WI38 (cell line): ENCODE data around the gene GPX2.

Experiments
- H3K4me3 ChIP-seq: 2 replicates; pipeline ENCODE4 v1.5.1; 2011; ENCODE audit warnings: low read depth, mild to moderate bottlenecking, control low read depth, low read length
- TF ChIP-seq, protein P1 (sequence below): IDR thresholded peaks from 2 replicates; pipeline ENCODE4 v1.5.1; 2012; ENCODE audit warnings: low read depth, mild to moderate bottlenecking, control low read depth, low read length

Gene GPX2

DNA sequence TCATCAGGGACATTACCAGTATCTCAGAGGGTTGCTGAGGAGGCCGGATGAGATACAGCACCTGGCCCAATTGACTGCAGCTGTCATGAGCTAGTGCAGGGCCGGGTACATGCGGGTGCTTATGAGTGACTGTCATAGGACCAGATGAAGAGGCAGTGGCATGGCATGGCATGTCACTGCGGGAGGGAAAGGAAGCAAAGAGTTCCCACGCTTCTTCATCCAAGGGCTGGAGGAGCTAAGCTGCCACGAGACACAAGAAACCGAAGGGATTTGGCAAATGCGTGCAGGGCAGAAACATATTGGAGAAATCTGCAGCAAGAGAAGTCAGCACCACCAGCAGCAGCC is 10.7 kb upstream of the GPX2 start:
- no peak overlapping the region for H3K4me3 ChIP-seq
- TF ChIP-seq, protein P1, sequence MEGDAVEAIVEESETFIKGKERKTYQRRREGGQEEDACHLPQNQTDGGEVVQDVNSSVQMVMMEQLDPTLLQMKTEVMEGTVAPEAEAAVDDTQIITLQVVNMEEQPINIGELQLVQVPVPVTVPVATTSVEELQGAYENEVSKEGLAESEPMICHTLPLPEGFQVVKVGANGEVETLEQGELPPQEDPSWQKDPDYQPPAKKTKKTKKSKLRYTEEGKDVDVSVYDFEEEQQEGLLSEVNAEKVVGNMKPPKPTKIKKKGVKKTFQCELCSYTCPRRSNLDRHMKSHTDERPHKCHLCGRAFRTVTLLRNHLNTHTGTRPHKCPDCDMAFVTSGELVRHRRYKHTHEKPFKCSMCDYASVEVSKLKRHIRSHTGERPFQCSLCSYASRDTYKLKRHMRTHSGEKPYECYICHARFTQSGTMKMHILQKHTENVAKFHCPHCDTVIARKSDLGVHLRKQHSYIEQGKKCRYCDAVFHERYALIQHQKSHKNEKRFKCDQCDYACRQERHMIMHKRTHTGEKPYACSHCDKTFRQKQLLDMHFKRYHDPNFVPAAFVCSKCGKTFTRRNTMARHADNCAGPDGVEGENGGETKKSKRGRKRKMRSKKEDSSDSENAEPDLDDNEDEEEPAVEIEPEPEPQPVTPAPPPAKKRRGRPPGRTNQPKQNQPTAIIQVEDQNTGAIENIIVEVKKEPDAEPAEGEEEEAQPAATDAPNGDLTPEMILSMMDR: no peak

DNA sequence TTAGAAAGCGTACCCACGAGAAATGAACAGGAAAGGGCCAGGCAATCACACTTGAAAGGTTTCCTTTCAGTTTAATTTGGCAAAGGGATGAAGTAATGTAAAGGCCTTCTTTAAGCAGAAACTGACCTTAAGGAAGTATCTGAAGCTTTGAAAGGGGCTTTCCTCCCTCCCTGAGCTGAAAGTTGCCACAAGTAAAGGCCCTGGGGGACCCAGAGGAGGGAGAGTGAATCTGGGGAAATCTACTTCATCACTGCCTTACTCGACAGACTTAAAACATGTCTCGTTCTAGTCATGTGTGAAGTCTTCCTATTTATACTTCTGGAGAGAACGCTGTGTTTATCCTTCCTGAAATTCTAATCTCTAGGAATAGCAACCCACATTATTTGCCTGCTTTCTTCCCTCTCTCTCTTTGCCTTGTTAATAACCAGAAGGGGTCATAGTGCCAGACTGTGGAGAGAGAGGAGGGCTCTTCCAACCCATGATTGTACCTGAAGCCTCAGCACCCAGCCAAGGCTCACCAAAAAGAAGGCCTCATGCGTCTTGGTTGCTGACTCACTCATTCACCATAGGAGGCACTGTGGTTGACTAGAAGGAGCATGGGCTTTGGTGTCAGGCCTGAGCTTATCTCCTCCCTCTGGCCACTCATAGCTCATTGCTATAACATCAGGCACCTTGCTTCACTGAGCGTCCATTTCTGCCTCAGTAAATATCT is 10.2 kb upstream of the GPX2 start:
- H3K4me3 ChIP-seq: no peak overlapping the region
- TF ChIP-seq, protein P1: no peak

DNA sequence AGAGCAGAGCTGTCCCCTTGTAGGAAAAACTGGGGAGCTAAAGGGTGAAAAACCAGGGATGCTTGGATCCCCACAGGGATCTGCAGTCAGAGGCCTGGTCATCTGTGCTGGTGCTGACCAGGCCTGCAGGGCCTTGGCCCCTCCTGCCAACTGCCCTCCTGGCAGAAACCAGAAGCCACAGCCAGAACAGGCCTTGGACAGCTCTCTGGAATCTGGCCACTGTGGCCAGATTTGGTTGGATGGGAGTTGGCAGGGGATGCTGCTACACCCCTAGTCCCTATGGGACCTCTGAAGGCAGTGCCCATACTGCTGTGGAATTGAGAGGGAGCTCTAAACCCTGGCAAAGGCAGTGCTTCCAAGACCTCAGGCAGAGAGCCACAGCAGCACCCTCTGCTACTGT is 9.2 kb upstream of the GPX2 start:
- H3K4me3 ChIP-seq: no peak overlapping the region
- TF ChIP-seq, protein P1: no peak

DNA sequence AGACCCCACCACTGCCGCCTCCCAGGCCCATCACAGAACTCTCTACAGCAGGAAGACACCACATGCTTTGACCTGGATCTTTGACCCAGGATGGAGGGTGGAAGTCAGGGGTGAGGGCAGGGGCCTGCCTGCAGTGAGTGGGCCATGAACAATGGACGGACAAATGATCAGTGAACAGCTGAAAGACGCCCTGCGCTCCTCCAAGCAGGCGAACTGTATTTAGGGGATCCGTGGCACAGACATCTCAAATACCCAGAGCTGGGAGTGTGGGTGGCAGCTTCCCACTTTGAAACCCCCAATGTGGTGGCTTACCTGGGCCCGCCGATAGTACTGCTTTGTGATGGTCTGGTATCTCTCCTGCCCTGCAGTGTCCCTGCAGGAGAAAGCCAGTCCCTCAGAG is 8.7 kb upstream of the GPX2 start:
- TF ChIP-seq, protein P1: no peak

DNA sequence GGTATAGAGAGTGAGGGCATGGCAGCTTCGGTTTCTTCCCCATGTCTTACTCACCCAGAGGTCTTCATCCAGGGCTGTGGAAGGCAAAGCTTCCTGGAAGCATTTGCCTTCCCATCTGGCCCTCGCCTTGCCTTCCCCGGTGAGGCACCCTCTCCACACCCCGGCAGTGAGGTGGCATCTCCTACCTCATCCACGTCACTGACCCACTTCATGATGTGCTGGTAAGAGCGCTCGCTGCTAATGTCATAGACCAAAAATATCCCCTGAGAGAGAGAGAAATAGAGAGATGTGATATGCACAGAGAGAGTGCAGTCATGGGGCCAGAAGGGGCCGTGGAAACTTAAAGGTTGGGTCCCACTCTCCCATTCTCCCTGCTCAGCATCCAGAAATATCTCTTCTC is 8.3 kb upstream of the GPX2 start:
- H3K4me3 ChIP-seq: no peak overlapping the region
- TF ChIP-seq, protein P1: no peak

More for the DNA sequence above, 8.7 kb upstream of the GPX2 start:
- no peak overlapping the region for H3K4me3 ChIP-seq

DNA sequence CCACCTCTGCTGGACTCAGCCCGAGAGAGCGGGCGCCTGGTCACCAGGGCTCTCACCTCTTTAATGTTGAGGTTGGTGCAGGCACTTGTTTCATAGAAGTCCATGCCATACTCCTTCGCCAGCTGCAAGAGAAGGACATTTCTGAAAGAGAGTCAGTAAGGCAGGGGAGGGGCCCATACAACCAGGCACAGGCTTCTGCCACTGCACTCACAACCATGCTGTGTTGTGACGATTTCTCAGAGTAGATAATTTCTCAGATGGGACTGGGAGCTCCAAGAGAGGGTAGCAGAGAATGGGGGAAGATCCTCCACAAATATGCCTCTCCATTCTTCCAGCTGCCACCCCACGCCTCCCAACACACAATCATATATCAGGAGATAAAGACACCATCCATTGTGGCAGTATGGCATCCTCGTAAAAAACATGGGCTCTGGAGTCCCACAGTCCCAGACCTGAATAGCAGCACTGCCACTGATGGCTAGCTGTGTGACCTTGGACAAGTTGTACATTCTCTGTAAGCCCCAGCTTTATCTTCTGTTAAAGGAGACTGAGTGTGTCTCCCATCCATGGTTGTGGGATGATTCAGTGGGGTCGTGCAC is 6.2 kb upstream of the GPX2 start:
- TF ChIP-seq, protein P1: no peak
- H3K4me3 ChIP-seq: no peak overlapping the region

DNA sequence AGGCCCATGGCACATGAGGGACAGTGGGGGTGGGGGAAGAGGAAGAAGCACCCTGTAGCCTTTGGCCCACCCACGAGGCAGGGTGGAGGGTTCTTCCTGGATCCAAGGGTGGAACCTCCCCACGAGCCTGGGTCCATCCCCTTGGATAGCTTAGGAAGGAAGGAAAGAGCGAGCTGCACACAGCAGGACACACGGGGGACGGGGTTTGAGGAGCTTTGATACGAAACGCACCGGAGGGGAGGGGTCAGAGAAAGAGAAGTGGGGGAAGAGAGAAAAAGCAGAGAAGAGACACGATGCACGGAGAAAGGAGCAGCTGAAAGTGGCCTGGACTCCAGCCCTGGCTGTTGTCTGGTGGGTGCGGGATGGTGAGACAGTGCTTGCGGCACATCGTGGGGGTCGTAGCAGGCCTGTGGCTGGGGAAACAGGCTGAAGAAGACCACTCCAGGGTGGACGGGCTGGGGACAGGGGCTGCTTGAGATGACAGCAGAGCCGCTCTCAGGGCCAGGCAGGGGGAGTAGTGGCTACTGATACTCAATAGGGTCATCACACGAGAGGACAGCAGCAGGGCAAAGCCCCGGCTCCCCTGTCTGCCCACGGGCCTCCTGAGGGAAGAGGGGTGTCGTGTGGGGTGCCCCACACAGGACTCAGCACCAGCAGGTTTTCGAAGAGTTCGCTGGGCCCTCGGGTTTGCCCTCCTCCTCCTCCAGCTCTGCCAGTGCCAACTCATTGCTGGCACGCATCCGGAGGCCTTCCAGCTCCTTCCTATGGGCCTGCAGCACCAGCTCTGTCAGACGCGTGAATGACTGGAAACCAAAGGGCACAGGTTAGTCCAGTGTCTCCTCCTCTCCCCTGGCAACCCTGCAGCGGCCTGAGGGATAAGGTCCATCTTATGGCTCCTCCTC is 5.4 kb upstream of the GPX2 start:
- TF ChIP-seq, protein P1: no peak
- no peak overlapping the region for H3K4me3 ChIP-seq
